Ectodermal cell (in vitro differentiated cells): ENCODE measurements around the gene HLA-DOB.

Source experiments
- H3K27ac ChIP-seq: 2 replicates; pipeline ENCODE4 v1.7.0; 2013; ENCODE audit warnings: mild to moderate bottlenecking, low read depth, low read length; ENCODE audit not compliant: insufficient read depth, poor library complexity, severe bottlenecking
- H3K27me3 ChIP-seq: 2 replicates; pipeline ENCODE4 v1.7.0; 2013; ENCODE audit warnings: mild to moderate bottlenecking, low read length; ENCODE audit not compliant: insufficient read depth, control insufficient read depth, poor library complexity, severe bottlenecking
- H3K36me3 ChIP-seq: one replicate; pipeline ENCODE4 v1.7.0; 2013; ENCODE audit warnings: low read length; ENCODE audit not compliant: control insufficient read depth, insufficient read depth
- H3K4me1 ChIP-seq: one replicate; pipeline ENCODE4 v1.7.0; 2013; ENCODE audit warnings: low read length; ENCODE audit not compliant: control insufficient read depth, insufficient read depth
- H3K4me3 ChIP-seq: 2 replicates; pipeline ENCODE4 v1.7.0; 2013; ENCODE audit warnings: low read depth, low read length, control low read depth; ENCODE audit not compliant: insufficient read depth
- H3K9me3 ChIP-seq: 2 replicates; pipeline ENCODE4 v1.7.0; 2013; ENCODE audit warnings: mild to moderate bottlenecking, low read length, moderate library complexity; ENCODE audit not compliant: control insufficient read depth
- WGBS, 2 experiments: methylation state at CpG; one replicate each; pipeline ENCODE4 v1.1.7; 2013; ENCODE audit warnings: missing lambda C conversion rate in 2 of 2; 5-methylcytosine and 5-hydroxymethylcytosine counted together

The HLA-DOB gene

GRCh38 chr6:32833664-32834063 lies 16.9 kb upstream of the HLA-DOB start:
- Histone ChIP-seq H3K4me3 (no peak overlapping the region), H3K27me3 (peaks cover 12% of the 10 kb centered on the region), H3K27ac (no peak overlapping the region), H3K9me3 (no peaks in the 10 kb centered on the region), H3K36me3 (no peaks in the 10 kb centered on the region), H3K4me1 (peaks cover 5% of the 10 kb centered on the region)
- 91 to 92% methylated on average over 5 of the region's 5 CpGs for WGBS, 2 experiments

- H3K4me3 ChIP-seq: no peak overlapping the region
- no peaks in the 10 kb centered on the region for H3K4me1 ChIP-seq
- peaks cover 8% of the 10 kb centered on the region for H3K27me3 ChIP-seq
- H3K9me3 ChIP-seq: no peaks in the 10 kb centered on the region
- no peaks in the 10 kb centered on the region for H3K36me3 ChIP-seq
- WGBS, 2 experiments: 92 to 93% methylated on average over 13 of the region's 13 CpGs
- H3K27ac ChIP-seq: no peak overlapping the region
Measured at GRCh38 chr6:32832535-32832934, 15.7 kb upstream of the HLA-DOB start.

- H3K36me3 ChIP-seq: no peaks in the 10 kb centered on the region
- no peak overlapping the region for H3K27ac ChIP-seq
- no peak overlapping the region for H3K4me3 ChIP-seq
- no peaks in the 10 kb centered on the region for H3K4me1 ChIP-seq
- WGBS, 2 experiments: 92 to 93% methylated on average over 4 to 5 of the region's 5 CpGs
- no peaks in the 10 kb centered on the region for H3K27me3 ChIP-seq
- no peaks in the 10 kb centered on the region for H3K9me3 ChIP-seq
Measured at GRCh38 chr6:32830936-32831335, 14.1 kb upstream of the HLA-DOB start.

- Histone ChIP-seq H3K36me3 (no peaks in the 10 kb centered on the region), H3K4me3 (no peak overlapping the region), H3K9me3 (no peaks in the 10 kb centered on the region), H3K4me1 (no peaks in the 10 kb centered on the region), H3K27me3 (no peaks in the 10 kb centered on the region), H3K27ac (no peak overlapping the region)
- 96 to 97% methylated on average over 5 of the region's 5 CpGs for WGBS, 2 experiments
Measured at GRCh38 chr6:32830017-32830416, 13.2 kb upstream of the HLA-DOB start.

- no peak overlapping the region for H3K4me3 ChIP-seq
- no peaks in the 10 kb centered on the region for H3K4me1 ChIP-seq
- 71 to 74% methylated on average over 7 of the region's 7 CpGs for WGBS, 2 experiments
- no peaks in the 10 kb centered on the region for H3K9me3 ChIP-seq
- no peaks in the 10 kb centered on the region for H3K36me3 ChIP-seq
- H3K27ac ChIP-seq: no peak overlapping the region
- no peaks in the 10 kb centered on the region for H3K27me3 ChIP-seq
Measured at GRCh38 chr6:32829495-32829894, 12.7 kb upstream of the HLA-DOB start.

GRCh38 chr6:32827025-32827424 lies 10.2 kb upstream of the HLA-DOB start:
- WGBS, 2 experiments: 94 to 95% methylated on average over 2 of the region's 3 CpGs
- no peak overlapping the region for H3K27ac ChIP-seq
- no peak overlapping the region for H3K4me3 ChIP-seq
- no peaks in the 10 kb centered on the region for H3K27me3 ChIP-seq
- no peaks in the 10 kb centered on the region for H3K9me3 ChIP-seq
- no peaks in the 10 kb centered on the region for H3K36me3 ChIP-seq
- no peaks in the 10 kb centered on the region for H3K4me1 ChIP-seq

- Histone ChIP-seq H3K27me3 (no peaks in the 10 kb centered on the region), H3K4me3 (no peak overlapping the region)
Measured at GRCh38 chr6:32825966-32826365, 9.2 kb upstream of the HLA-DOB start.

GRCh38 chr6:32819729-32820128 lies 2.9 kb upstream of the HLA-DOB start:
- H3K4me3 ChIP-seq: no peak overlapping the region
- 65 to 69% methylated on average over 3 of the region's 3 CpGs for WGBS, 2 experiments
- H3K4me1 ChIP-seq: no peaks in the 10 kb centered on the region
- H3K9me3 ChIP-seq: no peaks in the 10 kb centered on the region
- no peaks in the 10 kb centered on the region for H3K36me3 ChIP-seq
- no peak overlapping the region for H3K27ac ChIP-seq
- H3K27me3 ChIP-seq: no peaks in the 10 kb centered on the region

More at GRCh38 chr6:32825966-32826365, 9.2 kb upstream of the HLA-DOB start:
- Histone ChIP-seq H3K27ac (no peak overlapping the region), H3K4me1 (no peaks in the 10 kb centered on the region), H3K9me3 (no peaks in the 10 kb centered on the region), H3K36me3 (no peaks in the 10 kb centered on the region)
- WGBS, 2 experiments: 57 to 61% methylated on average over 2 of the region's 2 CpGs

- H3K4me3 ChIP-seq: no peak overlapping the region
- 80 to 90% methylated on average over 1 to 2 of the region's 2 CpGs for WGBS, 2 experiments
- H3K27me3 ChIP-seq: no peaks in the 10 kb centered on the region
- no peaks in the 10 kb centered on the region for H3K4me1 ChIP-seq
- H3K36me3 ChIP-seq: no peaks in the 10 kb centered on the region
- H3K9me3 ChIP-seq: no peaks in the 10 kb centered on the region
- no peak overlapping the region for H3K27ac ChIP-seq
Measured at GRCh38 chr6:32818867-32819266, 2.1 kb upstream of the HLA-DOB start.

- Histone ChIP-seq H3K27ac (no peak overlapping the region), H3K9me3 (no peaks in the 10 kb centered on the region), H3K4me3 (no peak overlapping the region), H3K27me3 (no peaks in the 10 kb centered on the region), H3K36me3 (no peaks in the 10 kb centered on the region), H3K4me1 (no peaks in the 10 kb centered on the region)
- WGBS, 2 experiments: 90 to 100% methylated on average over 2 of the region's 2 CpGs
Measured at GRCh38 chr6:32815996-32816395, 806 bp downstream of the HLA-DOB start.

GRCh38 chr6:32815115-32815514 lies 1.7 kb downstream of the HLA-DOB start:
- Histone ChIP-seq H3K4me1 (no peaks in the 10 kb centered on the region), H3K27me3 (no peaks in the 10 kb centered on the region), H3K36me3 (no peaks in the 10 kb centered on the region), H3K9me3 (no peaks in the 10 kb centered on the region), H3K27ac (no peak overlapping the region), H3K4me3 (no peak overlapping the region)
- WGBS, 2 experiments: 89 to 95% methylated on average over 5 of the region's 5 CpGs
